MM.1S (cell line): ENCODE results near the gene HCN2.

Experiments used
- DNase-seq: peaks from one replicate; pipeline ENCODE4 v3.0.0-alpha.2; 2015
- H2AFZ ChIP-seq: fragments of 300-600 bp; sonication (generic); 2 replicates; pipeline ENCODE4 v1.6.0; 2016; ENCODE audit warnings: antibody characterized with exemption, low read length
- H3F3A ChIP-seq: fragments of 300-600 bp; sonication (generic); 2 replicates; pipeline ENCODE4 v1.6.1; 2016; ENCODE audit warnings: mild to moderate bottlenecking, antibody characterized with exemption, low read length, moderate library complexity, mixed read lengths; ENCODE audit not compliant: insufficient read depth
- H3K27ac ChIP-seq: fragments of 300-600 bp; sonication (generic); 2 replicates; pipeline ENCODE4 v1.5.1; 2016; ENCODE audit warnings: mild to moderate bottlenecking, low read length
- H3K27me3 ChIP-seq: fragments of 300-600 bp; sonication (generic); replicated peaks from 2 replicates; pipeline ENCODE4 v1.6.0; 2016; ENCODE audit warnings: low read length; ENCODE audit not compliant: insufficient read depth
- H3K36me3 ChIP-seq: fragments of 300-600 bp; sonication (generic); replicated peaks from 2 replicates; pipeline ENCODE4 v1.6.1; 2016; ENCODE audit warnings: mild to moderate bottlenecking, low read length, mixed read lengths; ENCODE audit not compliant: insufficient read depth
- H3K4me1 ChIP-seq: fragments of 300-600 bp; sonication (generic); 2 replicates; pipeline ENCODE4 v1.6.1; 2016; ENCODE audit warnings: low read length, mixed read lengths
- H3K4me2 ChIP-seq: fragments of 300-600 bp; sonication (generic); 2 replicates; pipeline ENCODE4 v1.6.0; 2016; ENCODE audit warnings: low read depth, low read length
- H3K4me3 ChIP-seq: fragments of 300-600 bp; sonication (generic); 2 replicates; pipeline ENCODE4 v1.5.1; 2016; ENCODE audit warnings: low read length, mixed read lengths
- H3K79me2 ChIP-seq: fragments of 300-600 bp; sonication (generic); 2 replicates; pipeline ENCODE4 v1.6.1; 2016; ENCODE audit warnings: mixed run types, low read length, mixed read lengths
- H3K9ac ChIP-seq: fragments of 300-600 bp; sonication (generic); 2 replicates; pipeline ENCODE4 v1.6.1; 2016; ENCODE audit warnings: low read length, mixed read lengths
- H3K9me2 ChIP-seq: fragments of 300-600 bp; sonication (generic); replicated peaks from 2 replicates; pipeline ENCODE4 v1.6.1; 2016; ENCODE audit warnings: mild to moderate bottlenecking, low read length, mixed read lengths; ENCODE audit not compliant: insufficient read depth
- H3K9me3 ChIP-seq: fragments of 300-600 bp; sonication (generic); replicated peaks from 2 replicates; pipeline ENCODE4 v1.6.1; 2016; ENCODE audit warnings: mild to moderate bottlenecking, low read length, mixed read lengths; ENCODE audit not compliant: insufficient read depth
- H4K20me1 ChIP-seq: fragments of 300-600 bp; sonication (generic); 2 replicates; pipeline ENCODE4 v1.6.1; 2016; ENCODE audit warnings: mild to moderate bottlenecking, low read length, moderate library complexity, mixed read lengths; ENCODE audit not compliant: insufficient read depth
- CTCF ChIP-seq: fragments of 300-600 bp; sonication (generic); IDR thresholded peaks from 2 replicates; pipeline ENCODE4 v1.5.1; 2016; ENCODE audit warnings: antibody characterized with exemption, low read length, mixed read lengths
- EZH2 ChIP-seq: fragments of 300-600 bp; sonication (generic); optimal IDR thresholded peaks from 2 replicates; pipeline ENCODE3; 2017; ENCODE audit warnings: low read depth, mild to moderate bottlenecking, antibody characterized with exemption, low read length, mixed read lengths
- EZH2phosphoT487 ChIP-seq: fragments of 300-600 bp; sonication (generic); IDR thresholded peaks from 2 replicates; pipeline ENCODE4 v1.6.1; 2018; ENCODE audit warnings: antibody characterized with exemption, low read length

The HCN2 gene

GRCh38 chr19:591099-591958 is 1.6 kb downstream of the HCN2 start:
- H3K4me3 ChIP-seq, result no peak overlapping the region
- DNase-seq, result no peak
- H3K4me1 ChIP-seq, result no peaks in the 10 kb centered on the region
- H3K36me3 ChIP-seq, result no peaks in the 10 kb centered on the region
- no peak overlapping the region for H3K4me2 ChIP-seq
- H3K79me2 ChIP-seq, result no peaks in the 10 kb centered on the region
- H3K9ac ChIP-seq, result no peak overlapping the region
- H4K20me1 ChIP-seq, result no peaks in the 10 kb centered on the region
- no peaks in the 10 kb centered on the region for H3K9me2 ChIP-seq
- no peaks in the 10 kb centered on the region for H3F3A ChIP-seq
- H3K27me3 ChIP-seq, result peaks cover 79% of the 10 kb centered on the region
- H3K9me3 ChIP-seq, result no peaks in the 10 kb centered on the region
- no peak overlapping the region for H3K27ac ChIP-seq
- H2AFZ ChIP-seq, result no peak overlapping the region
- TF ChIP-seq EZH2 (no peak), CTCF (no peak), EZH2phosphoT487 (no peak)

- H3K36me3 ChIP-seq, result no peaks in the 10 kb centered on the region
- H3K9ac ChIP-seq, result no peak overlapping the region
- H3K27ac ChIP-seq, result no peak overlapping the region
- no peak overlapping the region for H3K4me2 ChIP-seq
- no peaks in the 10 kb centered on the region for H3F3A ChIP-seq
- H3K4me3 ChIP-seq, result no peak overlapping the region
- DNase-seq, result no peak
- TF ChIP-seq CTCF, result no peak
- TF ChIP-seq EZH2, result no peak
- no peak for TF ChIP-seq EZH2phosphoT487
- no peaks in the 10 kb centered on the region for H3K4me1 ChIP-seq
- H3K9me2 ChIP-seq, result no peaks in the 10 kb centered on the region
- no peaks in the 10 kb centered on the region for H4K20me1 ChIP-seq
- no peaks in the 10 kb centered on the region for H3K79me2 ChIP-seq
- H2AFZ ChIP-seq, result no peak overlapping the region
- H3K27me3 ChIP-seq, result peaks cover 79% of the 10 kb centered on the region
- H3K9me3 ChIP-seq, result no peaks in the 10 kb centered on the region
Observed at GRCh38 chr19:592101-592500, 2.4 kb downstream of the HCN2 start.

- Histone ChIP-seq H2AFZ (no peak overlapping the region), H4K20me1 (no peaks in the 10 kb centered on the region), H3K9me3 (no peaks in the 10 kb centered on the region), H3K36me3 (no peaks in the 10 kb centered on the region), H3K27me3 (peaks cover 82% of the 10 kb centered on the region), H3K9me2 (no peaks in the 10 kb centered on the region), H3K9ac (no peak overlapping the region), H3K27ac (no peak overlapping the region), H3K4me1 (no peaks in the 10 kb centered on the region), H3F3A (no peaks in the 10 kb centered on the region), H3K4me2 (no peak overlapping the region), H3K79me2 (no peaks in the 10 kb centered on the region), H3K4me3 (no peak overlapping the region)
- no peak for DNase-seq
- TF ChIP-seq CTCF (no peak), EZH2phosphoT487 (no peak), EZH2 (no peak)
Observed at GRCh38 chr19:593055-593454, 3.4 kb downstream of the HCN2 start.
